HL-60 (cell line): Measurements from ENCODE around the gene TSPOAP1.

ENCODE experiments used
- CTCF ChIP-seq: IDR thresholded peaks from one replicate; pipeline ENCODE4 v1.5.1; 2011; ENCODE audit warnings: low read length, control low read depth, inconsistent platforms; ENCODE audit not compliant: insufficient read depth
- GABPA ChIP-seq: IDR thresholded peaks from 2 replicates; pipeline ENCODE4 v1.6.1; 2012; ENCODE audit warnings: low read depth
- POLR2AphosphoS5 ChIP-seq: IDR thresholded peaks from 2 replicates; pipeline ENCODE4 v1.6.1; 2012; ENCODE audit warnings: low read depth
- SPI1 ChIP-seq: IDR thresholded peaks from 2 replicates; pipeline ENCODE4 v1.6.1; 2012; ENCODE audit warnings: low read depth, mild to moderate bottlenecking, borderline replicate concordance
- TF ChIP-seq, protein P1 (sequence below): IDR thresholded peaks from 2 replicates; pipeline ENCODE4 v1.6.1; 2012; ENCODE audit warnings: low read depth; ENCODE audit not compliant: insufficient replicate concordance

GRCh38 chr17:58317421-58318064 lies 11.1 kb downstream of the TSPOAP1 start:
- TF ChIP-seq CTCF (peak; percentile 85), POLR2AphosphoS5 (no peak), SPI1 (no peak), GABPA (no peak)
- TF ChIP-seq, protein P1, sequence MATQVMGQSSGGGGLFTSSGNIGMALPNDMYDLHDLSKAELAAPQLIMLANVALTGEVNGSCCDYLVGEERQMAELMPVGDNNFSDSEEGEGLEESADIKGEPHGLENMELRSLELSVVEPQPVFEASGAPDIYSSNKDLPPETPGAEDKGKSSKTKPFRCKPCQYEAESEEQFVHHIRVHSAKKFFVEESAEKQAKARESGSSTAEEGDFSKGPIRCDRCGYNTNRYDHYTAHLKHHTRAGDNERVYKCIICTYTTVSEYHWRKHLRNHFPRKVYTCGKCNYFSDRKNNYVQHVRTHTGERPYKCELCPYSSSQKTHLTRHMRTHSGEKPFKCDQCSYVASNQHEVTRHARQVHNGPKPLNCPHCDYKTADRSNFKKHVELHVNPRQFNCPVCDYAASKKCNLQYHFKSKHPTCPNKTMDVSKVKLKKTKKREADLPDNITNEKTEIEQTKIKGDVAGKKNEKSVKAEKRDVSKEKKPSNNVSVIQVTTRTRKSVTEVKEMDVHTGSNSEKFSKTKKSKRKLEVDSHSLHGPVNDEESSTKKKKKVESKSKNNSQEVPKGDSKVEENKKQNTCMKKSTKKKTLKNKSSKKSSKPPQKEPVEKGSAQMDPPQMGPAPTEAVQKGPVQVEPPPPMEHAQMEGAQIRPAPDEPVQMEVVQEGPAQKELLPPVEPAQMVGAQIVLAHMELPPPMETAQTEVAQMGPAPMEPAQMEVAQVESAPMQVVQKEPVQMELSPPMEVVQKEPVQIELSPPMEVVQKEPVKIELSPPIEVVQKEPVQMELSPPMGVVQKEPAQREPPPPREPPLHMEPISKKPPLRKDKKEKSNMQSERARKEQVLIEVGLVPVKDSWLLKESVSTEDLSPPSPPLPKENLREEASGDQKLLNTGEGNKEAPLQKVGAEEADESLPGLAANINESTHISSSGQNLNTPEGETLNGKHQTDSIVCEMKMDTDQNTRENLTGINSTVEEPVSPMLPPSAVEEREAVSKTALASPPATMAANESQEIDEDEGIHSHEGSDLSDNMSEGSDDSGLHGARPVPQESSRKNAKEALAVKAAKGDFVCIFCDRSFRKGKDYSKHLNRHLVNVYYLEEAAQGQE, result no peak
